K562 (cell line): ENCODE measurements around the gene CHCHD6. TPM values are rescaled to one million over a fixed set of nuclear protein-coding genes. Genes with fewer than 3 reads are reported as not detected.

ENCODE experiments used
- ATF1 ChIP-seq, 2 experiments: fragments of 450-650 bp in 1 of 2; IDR thresholded peaks; 2 replicates each; pipeline ENCODE4 v1.6.1; 2016; ENCODE audit warnings: missing compliant biosample characterization in 1 of 2, missing genetic modification characterization in 1 of 2
- C11orf30 ChIP-seq: fragments of 450-650 bp; IDR thresholded peaks from 2 replicates; pipeline ENCODE4 v1.6.1; 2016; ENCODE audit warnings: low read depth, mild to moderate bottlenecking
- FOXK1 ChIP-seq: sonication (generic); formaldehyde crosslinking; IDR thresholded peaks from 2 replicates; pipeline ENCODE4 v1.8.0; 2022; ENCODE audit warnings: missing genetic modification reagents, mild to moderate bottlenecking, borderline replicate concordance
- HMG20A ChIP-seq: fragments of 450-650 bp; formaldehyde crosslinking; conservative IDR thresholded peaks from 2 replicates; pipeline ENCODE4 v1.4.0; 2020; ENCODE audit warnings: mild to moderate bottlenecking, mixed read lengths
- MAFF ChIP-seq: IDR thresholded peaks from 2 replicates; pipeline ENCODE4 v1.6.1; 2012; ENCODE audit warnings: low read length, improper control_type of control experiment
- MECOM ChIP-seq: fragments of 250-450 bp; sonication (Bioruptor Pico); IDR thresholded peaks from 2 replicates; pipeline ENCODE4 v1.8.0; 2022; ENCODE audit warnings: inconsistent platforms
- NFIX ChIP-seq: fragments of 250-450 bp; sonication (Bioruptor Pico); IDR thresholded peaks from 2 replicates; pipeline ENCODE4 v1.4.0; 2020; ENCODE audit warnings: low read depth, mild to moderate bottlenecking, moderate library complexity
- ZNF436 ChIP-seq: fragments of 250-450, 450-650 bp; sonication (Bioruptor Pico); formaldehyde crosslinking; IDR thresholded peaks from 2 replicates; pipeline ENCODE4 v1.7.0; 2020; ENCODE audit warnings: mild to moderate bottlenecking
- ZNF644 ChIP-seq: fragments of 200-800 bp; sonication (Bioruptor generic); IDR thresholded peaks from 2 replicates; pipeline ENCODE4 v1.6.1; 2016; ENCODE audit warnings: low read depth, missing genetic modification characterization, missing compliant biosample characterization
- ZNF785 ChIP-seq: fragments of 250-450 bp; sonication (Bioruptor Pico); IDR thresholded peaks from 2 replicates; pipeline ENCODE4 v1.4.0; 2020; ENCODE audit warnings: mild to moderate bottlenecking
- polyA plus RNA-seq, 8 experiments: library from polyadenylated mRNA; depleted of rRNA in 4 of 8; stranded (reverse) in 5 of 8; unstranded in 3 of 8; fragments of >200 nt; fragmentation: Nextera tagmentation in 2 of 8; fragmentation: Illumina TruSeq in 1 of 8; extraction: Ambion mirVana in 2 of 8; extraction: Trizol in 1 of 8; gene quantifications; 2 replicates each; pipeline versions ENCODE4 v1.2.1 to v1.2.3, GENCODE V29; 2011 to 2014; ENCODE audit warnings: inconsistent platforms in 1 of 8, missing spikeins in 1 of 8
- total RNA-seq, 7 experiments: library from RNA; depleted of rRNA in 6 of 7; stranded (reverse); fragments of >200 nt in 6 of 7; fragmentation: Illumina TruSeq in 2 of 7; extraction: Trizol in 2 of 7; gene quantifications; 2 replicates each; pipeline versions ENCODE4 v1.2.1 to v1.2.3, GENCODE V29; 2011 to 2021; ENCODE audit warnings: low replicate concordance in 1 of 7
- TF ChIP-seq, protein P1 (sequence below): fragments of 200-800 bp; sonication (Bioruptor generic); IDR thresholded peaks from 2 replicates; pipeline ENCODE4 v1.6.1; 2017; ENCODE audit warnings: missing genetic modification characterization, missing compliant biosample characterization
- TF ChIP-seq, protein P2 (sequence below): fragments of 250-450 bp; sonication (Bioruptor Pico); IDR thresholded peaks from 2 replicates; pipeline ENCODE4 v1.9.0; 2021; ENCODE audit warnings: mild to moderate bottlenecking
- TF ChIP-seq, protein P3 (sequence below), 2 experiments: fragments of 150-350 bp in 1 of 2; IDR thresholded peaks; 2 replicates each; pipeline ENCODE4 v1.6.1; 2012 to 2016; ENCODE audit warnings: low read depth in 2 of 2, low read length in 2 of 2, mild to moderate bottlenecking in 1 of 2, moderate library complexity in 1 of 2
- TF ChIP-seq, protein P4 (sequence below), 2 experiments: fragments of 250-450 bp in 1 of 2; fragments of 450-650 bp in 1 of 2; sonication (Bioruptor Pico) in 1 of 2; IDR thresholded peaks; 2 replicates each; pipeline versions ENCODE4 v1.6.1 to v1.8.0; 2016 to 2021; ENCODE audit warnings: mild to moderate bottlenecking in 2 of 2, moderate library complexity in 2 of 2, missing compliant biosample characterization in 1 of 2, missing genetic modification characterization in 1 of 2
- TF ChIP-seq, protein P5 (sequence below): fragments of 450-650 bp; formaldehyde crosslinking; IDR thresholded peaks from 2 replicates; pipeline ENCODE4 v1.4.0; 2022; ENCODE audit warnings: missing genetic modification characterization
- TF ChIP-seq, protein P6 (sequence below): fragments of 450-650 bp; IDR thresholded peaks from 2 replicates; pipeline ENCODE4 v1.6.1; 2016
- TF ChIP-seq, protein P7 (sequence below): fragments of 250-450 bp; sonication (Bioruptor Pico); IDR thresholded peaks from 2 replicates; pipeline ENCODE4 v1.4.0; 2020; ENCODE audit warnings: mild to moderate bottlenecking, moderate library complexity

The CHCHD6 gene
- total and polyA plus RNA-seq, 9 of the 15 experiments (the other 6 are each of a cell fraction or from before 2014, with no cell fraction given), result 4.6 to 18.6 (median 10.9) TPM

DNA sequence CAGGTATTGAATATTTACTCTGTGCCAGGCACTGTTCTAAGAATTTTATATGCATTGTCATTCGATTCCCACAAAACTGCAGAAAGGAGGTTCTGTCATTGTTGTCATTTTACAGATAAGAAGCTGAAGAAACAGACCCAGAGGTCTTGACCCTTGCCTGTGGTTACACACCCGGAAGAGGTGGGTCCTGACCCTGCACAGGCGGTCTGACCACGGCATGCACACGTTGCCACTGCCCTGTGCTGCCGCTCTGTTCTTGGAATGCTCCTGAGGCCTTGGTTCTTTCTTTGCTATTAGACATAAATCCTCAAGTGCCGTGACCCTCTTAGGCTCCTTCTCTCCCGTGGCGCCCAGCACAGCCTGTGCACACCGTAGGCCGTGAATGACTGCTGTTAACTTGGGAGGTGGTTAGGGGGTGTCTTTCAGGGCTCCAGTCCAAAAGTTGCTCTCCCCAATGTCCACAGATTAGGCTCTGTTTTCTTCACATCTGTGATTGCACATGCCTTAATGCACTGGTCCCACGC is 204.8 kb downstream of the CHCHD6 start (continued):
- TF ChIP-seq, protein P1, sequence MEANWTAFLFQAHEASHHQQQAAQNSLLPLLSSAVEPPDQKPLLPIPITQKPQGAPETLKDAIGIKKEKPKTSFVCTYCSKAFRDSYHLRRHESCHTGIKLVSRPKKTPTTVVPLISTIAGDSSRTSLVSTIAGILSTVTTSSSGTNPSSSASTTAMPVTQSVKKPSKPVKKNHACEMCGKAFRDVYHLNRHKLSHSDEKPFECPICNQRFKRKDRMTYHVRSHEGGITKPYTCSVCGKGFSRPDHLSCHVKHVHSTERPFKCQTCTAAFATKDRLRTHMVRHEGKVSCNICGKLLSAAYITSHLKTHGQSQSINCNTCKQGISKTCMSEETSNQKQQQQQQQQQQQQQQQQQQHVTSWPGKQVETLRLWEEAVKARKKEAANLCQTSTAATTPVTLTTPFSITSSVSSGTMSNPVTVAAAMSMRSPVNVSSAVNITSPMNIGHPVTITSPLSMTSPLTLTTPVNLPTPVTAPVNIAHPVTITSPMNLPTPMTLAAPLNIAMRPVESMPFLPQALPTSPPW (CRISPR knock-in tag), result peak; percentile 38; the same call in 1 of the 2 replicates
- TF ChIP-seq, protein P2, sequence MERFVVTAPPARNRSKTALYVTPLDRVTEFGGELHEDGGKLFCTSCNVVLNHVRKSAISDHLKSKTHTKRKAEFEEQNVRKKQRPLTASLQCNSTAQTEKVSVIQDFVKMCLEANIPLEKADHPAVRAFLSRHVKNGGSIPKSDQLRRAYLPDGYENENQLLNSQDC, result no peak
- TF ChIP-seq, protein P3, sequence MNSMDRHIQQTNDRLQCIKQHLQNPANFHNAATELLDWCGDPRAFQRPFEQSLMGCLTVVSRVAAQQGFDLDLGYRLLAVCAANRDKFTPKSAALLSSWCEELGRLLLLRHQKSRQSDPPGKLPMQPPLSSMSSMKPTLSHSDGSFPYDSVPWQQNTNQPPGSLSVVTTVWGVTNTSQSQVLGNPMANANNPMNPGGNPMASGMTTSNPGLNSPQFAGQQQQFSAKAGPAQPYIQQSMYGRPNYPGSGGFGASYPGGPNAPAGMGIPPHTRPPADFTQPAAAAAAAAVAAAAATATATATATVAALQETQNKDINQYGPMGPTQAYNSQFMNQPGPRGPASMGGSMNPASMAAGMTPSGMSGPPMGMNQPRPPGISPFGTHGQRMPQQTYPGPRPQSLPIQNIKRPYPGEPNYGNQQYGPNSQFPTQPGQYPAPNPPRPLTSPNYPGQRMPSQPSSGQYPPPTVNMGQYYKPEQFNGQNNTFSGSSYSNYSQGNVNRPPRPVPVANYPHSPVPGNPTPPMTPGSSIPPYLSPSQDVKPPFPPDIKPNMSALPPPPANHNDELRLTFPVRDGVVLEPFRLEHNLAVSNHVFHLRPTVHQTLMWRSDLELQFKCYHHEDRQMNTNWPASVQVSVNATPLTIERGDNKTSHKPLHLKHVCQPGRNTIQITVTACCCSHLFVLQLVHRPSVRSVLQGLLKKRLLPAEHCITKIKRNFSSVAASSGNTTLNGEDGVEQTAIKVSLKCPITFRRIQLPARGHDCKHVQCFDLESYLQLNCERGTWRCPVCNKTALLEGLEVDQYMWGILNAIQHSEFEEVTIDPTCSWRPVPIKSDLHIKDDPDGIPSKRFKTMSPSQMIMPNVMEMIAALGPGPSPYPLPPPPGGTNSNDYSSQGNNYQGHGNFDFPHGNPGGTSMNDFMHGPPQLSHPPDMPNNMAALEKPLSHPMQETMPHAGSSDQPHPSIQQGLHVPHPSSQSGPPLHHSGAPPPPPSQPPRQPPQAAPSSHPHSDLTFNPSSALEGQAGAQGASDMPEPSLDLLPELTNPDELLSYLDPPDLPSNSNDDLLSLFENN (IDR thresholded peaks at IDR 0.05; ENCODE audit: low read depth in 2 of 2, low read length in 2 of 2), result peak in 1 of 2 experiments; percentile 79; a peak in 1 of 4 replicates
- peak; percentile 78 for TF ChIP-seq C11orf30
- TF ChIP-seq, protein P4, sequence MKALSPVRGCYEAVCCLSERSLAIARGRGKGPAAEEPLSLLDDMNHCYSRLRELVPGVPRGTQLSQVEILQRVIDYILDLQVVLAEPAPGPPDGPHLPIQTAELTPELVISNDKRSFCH (CRISPR knock-in tag; IDR thresholded peaks at IDR 0.05), result no peak
- TF ChIP-seq, protein P4 (tag; IDR thresholded peaks at IDR 0.05), result 0 out of 2 replicates have a peak, but pooled peaks have one; percentile 29
- TF ChIP-seq ZNF785 (CRISPR knock-in tag), result no peak
- no peak for TF ChIP-seq MECOM (CRISPR knock-in tag)
- peak; percentile 60; the same call in 1 of the 2 replicates for TF ChIP-seq MAFF
- TF ChIP-seq, protein P5, sequence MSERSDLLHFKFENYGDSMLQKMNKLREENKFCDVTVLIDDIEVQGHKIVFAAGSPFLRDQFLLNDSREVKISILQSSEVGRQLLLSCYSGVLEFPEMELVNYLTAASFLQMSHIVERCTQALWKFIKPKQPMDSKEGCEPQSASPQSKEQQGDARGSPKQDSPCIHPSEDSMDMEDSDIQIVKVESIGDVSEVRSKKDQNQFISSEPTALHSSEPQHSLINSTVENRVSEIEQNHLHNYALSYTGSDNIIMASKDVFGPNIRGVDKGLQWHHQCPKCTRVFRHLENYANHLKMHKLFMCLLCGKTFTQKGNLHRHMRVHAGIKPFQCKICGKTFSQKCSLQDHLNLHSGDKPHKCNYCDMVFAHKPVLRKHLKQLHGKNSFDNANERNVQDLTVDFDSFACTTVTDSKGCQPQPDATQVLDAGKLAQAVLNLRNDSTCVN (CRISPR knock-in tag), result no peak
- TF ChIP-seq ZNF644 (tag), result peak; percentile 49; the same call in 1 of the 2 replicates
- TF ChIP-seq FOXK1 (CRISPR knock-in tag), result no peak
- no peak for TF ChIP-seq ZNF436 (CRISPR knock-in tag)
- TF ChIP-seq, protein P6, sequence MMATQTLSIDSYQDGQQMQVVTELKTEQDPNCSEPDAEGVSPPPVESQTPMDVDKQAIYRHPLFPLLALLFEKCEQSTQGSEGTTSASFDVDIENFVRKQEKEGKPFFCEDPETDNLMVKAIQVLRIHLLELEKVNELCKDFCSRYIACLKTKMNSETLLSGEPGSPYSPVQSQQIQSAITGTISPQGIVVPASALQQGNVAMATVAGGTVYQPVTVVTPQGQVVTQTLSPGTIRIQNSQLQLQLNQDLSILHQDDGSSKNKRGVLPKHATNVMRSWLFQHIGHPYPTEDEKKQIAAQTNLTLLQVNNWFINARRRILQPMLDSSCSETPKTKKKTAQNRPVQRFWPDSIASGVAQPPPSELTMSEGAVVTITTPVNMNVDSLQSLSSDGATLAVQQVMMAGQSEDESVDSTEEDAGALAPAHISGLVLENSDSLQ, result no peak; the same call in 1 of the 2 replicates
- TF ChIP-seq ATF1 (CRISPR knock-in tag; IDR thresholded peaks at IDR 0.05), result no peak
- TF ChIP-seq ATF1 (tag; IDR thresholded peaks at IDR 0.05), result peak; percentile 76
- TF ChIP-seq, protein P7, sequence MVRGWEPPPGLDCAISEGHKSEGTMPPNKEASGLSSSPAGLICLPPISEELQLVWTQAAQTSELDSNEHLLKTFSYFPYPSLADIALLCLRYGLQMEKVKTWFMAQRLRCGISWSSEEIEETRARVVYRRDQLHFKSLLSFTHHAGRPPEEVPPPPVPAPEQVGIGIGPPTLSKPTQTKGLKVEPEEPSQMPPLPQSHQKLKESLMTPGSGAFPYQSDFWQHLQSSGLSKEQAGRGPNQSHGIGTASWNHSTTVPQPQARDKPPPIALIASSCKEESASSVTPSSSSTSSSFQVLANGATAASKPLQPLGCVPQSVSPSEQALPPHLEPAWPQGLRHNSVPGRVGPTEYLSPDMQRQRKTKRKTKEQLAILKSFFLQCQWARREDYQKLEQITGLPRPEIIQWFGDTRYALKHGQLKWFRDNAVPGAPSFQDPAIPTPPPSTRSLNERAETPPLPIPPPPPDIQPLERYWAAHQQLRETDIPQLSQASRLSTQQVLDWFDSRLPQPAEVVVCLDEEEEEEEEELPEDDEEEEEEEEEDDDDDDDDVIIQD (CRISPR knock-in tag), result no peak
- no peak for TF ChIP-seq NFIX (CRISPR knock-in tag)
- no peak for TF ChIP-seq HMG20A (CRISPR knock-in tag)
